HTR-8/SVneo (cell line): ENCODE results near the gene RNF10.
A peak's percentile ranks its signal among the peaks of the same experiment; 100 is the strongest.
"Not testable (repeated sequence)": the region's sequence is repeated elsewhere in the genome, so short reads cannot be mapped to it uniquely, and the experiment has no call there.

Experiments used
- DNase-seq: peaks from one replicate; pipeline ENCODE4 v3.0.0; 2011; ENCODE audit warnings: low spot score, mixed read lengths; ENCODE audit not compliant: insufficient read length
- FAIRE-seq: peaks from 2 replicates; lab custom pipeline; 2011; peaks lifted over from hg19 to GRCh38; lab: Jason Lieb, UNC

The RNF10 gene

GRCh38 chr12:120522568-120522967, 11.6 kb upstream of the RNF10 start:
- FAIRE-seq (no peak), DNase-seq (no peak)

GRCh38 chr12:120528861-120529525, 5.2 kb upstream of the RNF10 start, which contains the start of gene COQ5:
COQ5 (minus strand) TSS chr12:120529158; CDS start chr12:120529141, 17 bp downstream.
- DNase-seq = peak; percentile 89
- FAIRE-seq = no peak

GRCh38 chr12:120529641-120530417, 4.3 kb upstream of the RNF10 start:
- no peak for FAIRE-seq
- no peak for DNase-seq

- FAIRE-seq, DNase-seq: not testable (repeated sequence)
These were observed 3.8 kb upstream of the RNF10 start for GRCh38 chr12:120530418-120530761.

- no peak for DNase-seq
- FAIRE-seq = no peak
These were observed 1.4 kb upstream of the RNF10 start for GRCh38 chr12:120532701-120533238.

GRCh38 chr12:120534703-120535655, 823 bp downstream of the RNF10 start:
- peak; percentile 46 for DNase-seq
- no peak for FAIRE-seq

- FAIRE-seq (no peak), DNase-seq (no peak)
These were observed 2.1 kb downstream of the RNF10 start for GRCh38 chr12:120536064-120536791.

GRCh38 chr12:120537856-120538220, 3.7 kb downstream of the RNF10 start:
- DNase-seq (no peak), FAIRE-seq (no peak)

GRCh38 chr12:120538281-120539156, 4.4 kb downstream of the RNF10 start:
- FAIRE-seq (no peak), DNase-seq (peak; percentile 33)

GRCh38 chr12:120539303-120539702, 5.1 kb downstream of the RNF10 start:
- DNase-seq (no peak), FAIRE-seq (no peak)

- DNase-seq = no peak
- no peak for FAIRE-seq
These were observed 6.3 kb downstream of the RNF10 start for GRCh38 chr12:120540445-120540844.

GRCh38 chr12:120542166-120542565, 8.0 kb downstream of the RNF10 start:
- FAIRE-seq (no peak), DNase-seq (no peak)

- FAIRE-seq = no peak
These were observed 10.5 kb downstream of the RNF10 start for GRCh38 chr12:120544691-120545090.

GRCh38 chr12:120546050-120546386, 11.9 kb downstream of the RNF10 start:
- no peak for DNase-seq
- FAIRE-seq = no peak

More at GRCh38 chr12:120544691-120545090, 10.5 kb downstream of the RNF10 start:
- no peak for DNase-seq

- DNase-seq (no peak), FAIRE-seq (no peak)
These were observed 20.5 kb downstream of the RNF10 start for GRCh38 chr12:120554678-120555077.

GRCh38 chr12:120557589-120557988, 23.4 kb downstream of the RNF10 start:
- DNase-seq = no peak
- FAIRE-seq = no peak

- FAIRE-seq = no peak
- no peak for DNase-seq
These were observed 28.8 kb downstream of the RNF10 start for GRCh38 chr12:120562906-120563305.

- no peak for DNase-seq
- FAIRE-seq = no peak
These were observed 29.3 kb downstream of the RNF10 start for GRCh38 chr12:120563495-120563894.

GRCh38 chr12:120571299-120571698, 37.1 kb downstream of the RNF10 start:
- FAIRE-seq = no peak
- no peak for DNase-seq
